Right lobe of liver (tissue), 6 donors: ENCODE data around the gene A3GALT2. TPM values are rescaled to one million over a fixed set of nuclear protein-coding genes. Genes with fewer than 3 reads are reported as not detected.
A peak's percentile ranks its signal among the peaks of the same experiment; 100 is the strongest.

ENCODE experiments used
- ATAC-seq, 4 donors: fragments of 200-7000 bp; cut with Tn5 transposase; one replicate each; pipeline ENCODE4 v1.9.1; 2020; ENCODE audit warnings: mild to moderate bottlenecking in 4 of 4, moderate library complexity in 4 of 4
- DNase-seq, 3 donors: peaks; one replicate each; pipeline ENCODE4 v3.0.0-alpha.2; 2020
- H3K27ac ChIP-seq, 3 donors: fragments of 200-600 bp; one replicate each; pipeline ENCODE4 v1.8.0; 2022
- H3K27me3 ChIP-seq, 2 donors: fragments of 200-600 bp; one replicate each; pipeline ENCODE4 v1.8.0; 2022
- H3K36me3 ChIP-seq, 4 donors: fragments of 200-600 bp; sonication (generic) in 1 of 4; one replicate each; pipeline versions ENCODE4 v1.5.1 to v1.8.0; 2017 to 2022; ENCODE audit warnings: control low read depth in 1 of 4
- H3K4me1 ChIP-seq, 4 donors: fragments of 200-600 bp; sonication (generic) in 1 of 4; one replicate each; pipeline versions ENCODE4 v1.5.1 to v1.8.0; 2017 to 2022; ENCODE audit warnings: control low read depth in 1 of 4
- H3K4me3 ChIP-seq, 3 donors: fragments of 200-600 bp; one replicate each; pipeline ENCODE4 v1.8.0; 2022
- H3K9me3 ChIP-seq, 4 donors: fragments of 200-600 bp; sonication (generic) in 1 of 4; one replicate each; pipeline versions ENCODE4 v1.5.1 to v1.8.0; 2017 to 2022; ENCODE audit warnings: control low read depth in 1 of 4
- POLR2A ChIP-seq: fragments of 450-650 bp; IDR thresholded peaks from one replicate; pipeline ENCODE4 v1.6.1; 2017; ENCODE audit warnings: antibody characterized with exemption, mild to moderate bottlenecking
- WGBS: methylation state at CpG from one replicate; pipeline ENCODE4 v1.1.6; 2018; ENCODE audit warnings: low coverage, low lambda C conversion rate; ENCODE audit not compliant: insufficient coverage; ENCODE audit errors: missing lambda C conversion rate; 5-methylcytosine and 5-hydroxymethylcytosine counted together
- intact Hi-C, 2 donors: fragments of 100-400 bp; cut with DNase I; formaldehyde crosslinking; loops; one replicate each; pipeline versions ENCODE4 v1.11.2 to v1.14.1; 2022
- total RNA-seq, 6 experiments: library from RNA; depleted of rRNA in 2 of 6; stranded (reverse); fragments of >200 nt in 2 of 6; fragmentation: NEBNext Ultra II Directional in 3 of 6; extraction: Animal tissue kit (Norgen Biotek cat#: 25700) in 3 of 6; gene quantifications; one replicate each; pipeline versions ENCODE4 v1.1.0 to v1.2.4, GENCODE V29; 2016 to 2023
- TF ChIP-seq, protein P1 (sequence below), 4 donors: fragments of 200-600 bp in 3 of 4; fragments of 450-650 bp in 1 of 4; IDR thresholded peaks; one replicate each; pipeline versions ENCODE4 v1.5.1 to v1.8.0; 2016 to 2022; ENCODE audit warnings: antibody characterized with exemption in 4 of 4, mild to moderate bottlenecking in 2 of 4
- donor health status: DM: no; HTN: yes; CAD: no.
- donor health status: DM: no; HTN: no; CAD: no.
- donor health status: DM: no; HTN: no; CAD: no.
- donor health status: DM: no; HTN: yes; CAD: no.
- donor health status: DM: no; HTN: yes; CAD: no.

A3GALT2 gene
- total RNA-seq, 6 experiments from 2014 or later: not detected

DNA sequence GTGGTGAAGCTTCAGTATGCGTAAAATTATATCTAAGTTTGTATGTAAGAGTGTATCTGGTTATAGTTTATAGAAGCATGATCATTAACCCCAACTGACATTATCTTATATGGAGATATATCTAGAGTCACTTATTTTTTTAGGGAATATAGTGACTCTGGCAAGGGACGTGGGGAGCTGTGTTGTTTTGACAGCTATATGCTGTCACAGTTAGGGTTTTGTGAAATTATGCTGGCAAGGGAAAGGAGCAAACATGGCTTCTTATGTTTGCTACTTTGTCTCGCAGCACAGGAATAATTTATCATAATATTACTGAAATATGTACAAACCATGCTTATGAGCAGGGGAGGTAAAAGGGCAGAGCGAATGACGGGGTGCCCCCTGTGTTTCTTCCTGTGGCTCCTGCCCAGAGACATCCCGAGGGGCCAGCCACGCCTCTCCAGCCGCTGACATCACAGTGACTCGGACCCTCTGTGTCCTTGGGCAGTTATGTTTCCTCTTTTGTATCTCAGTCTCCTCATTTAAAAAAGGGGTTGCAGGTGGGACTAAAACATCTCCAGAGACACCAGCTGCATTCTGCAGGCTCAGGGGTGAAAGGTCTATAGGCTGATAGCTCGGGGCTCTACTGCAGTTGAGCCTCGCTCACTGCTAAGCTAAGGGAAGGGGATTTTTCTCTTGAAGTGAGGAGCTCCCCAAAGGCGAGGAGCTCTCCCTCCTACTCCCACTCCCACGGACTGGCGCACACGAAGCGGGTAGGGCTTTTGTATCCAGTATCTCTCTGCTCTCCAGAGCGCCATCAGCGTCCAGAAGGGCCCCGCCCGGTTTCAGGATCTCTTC, 14.9 kb downstream of the A3GALT2 start:
- no peak for TF ChIP-seq POLR2A
- TF ChIP-seq, protein P1, sequence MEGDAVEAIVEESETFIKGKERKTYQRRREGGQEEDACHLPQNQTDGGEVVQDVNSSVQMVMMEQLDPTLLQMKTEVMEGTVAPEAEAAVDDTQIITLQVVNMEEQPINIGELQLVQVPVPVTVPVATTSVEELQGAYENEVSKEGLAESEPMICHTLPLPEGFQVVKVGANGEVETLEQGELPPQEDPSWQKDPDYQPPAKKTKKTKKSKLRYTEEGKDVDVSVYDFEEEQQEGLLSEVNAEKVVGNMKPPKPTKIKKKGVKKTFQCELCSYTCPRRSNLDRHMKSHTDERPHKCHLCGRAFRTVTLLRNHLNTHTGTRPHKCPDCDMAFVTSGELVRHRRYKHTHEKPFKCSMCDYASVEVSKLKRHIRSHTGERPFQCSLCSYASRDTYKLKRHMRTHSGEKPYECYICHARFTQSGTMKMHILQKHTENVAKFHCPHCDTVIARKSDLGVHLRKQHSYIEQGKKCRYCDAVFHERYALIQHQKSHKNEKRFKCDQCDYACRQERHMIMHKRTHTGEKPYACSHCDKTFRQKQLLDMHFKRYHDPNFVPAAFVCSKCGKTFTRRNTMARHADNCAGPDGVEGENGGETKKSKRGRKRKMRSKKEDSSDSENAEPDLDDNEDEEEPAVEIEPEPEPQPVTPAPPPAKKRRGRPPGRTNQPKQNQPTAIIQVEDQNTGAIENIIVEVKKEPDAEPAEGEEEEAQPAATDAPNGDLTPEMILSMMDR (IDR thresholded peaks at IDR 0.05): no peak
- intact Hi-C loops: no loop called here
- 75% methylated on average over 11 of the region's 20 CpGs for WGBS
- DNase-seq (no peak), ATAC-seq (no peak)
- Histone ChIP-seq H3K27ac (no peak overlapping the region), H3K36me3 (no peaks in the 10 kb centered on the region), H3K27me3 (no peaks in the 10 kb centered on the region), H3K4me1 (peaks cover 0 to 10% (median 0%) of the 10 kb centered on the region in 4 donors), H3K4me3 (peak overlapping the region in 1 of 3 donors; percentile 29), H3K9me3 (no peaks in the 10 kb centered on the region)

DNA sequence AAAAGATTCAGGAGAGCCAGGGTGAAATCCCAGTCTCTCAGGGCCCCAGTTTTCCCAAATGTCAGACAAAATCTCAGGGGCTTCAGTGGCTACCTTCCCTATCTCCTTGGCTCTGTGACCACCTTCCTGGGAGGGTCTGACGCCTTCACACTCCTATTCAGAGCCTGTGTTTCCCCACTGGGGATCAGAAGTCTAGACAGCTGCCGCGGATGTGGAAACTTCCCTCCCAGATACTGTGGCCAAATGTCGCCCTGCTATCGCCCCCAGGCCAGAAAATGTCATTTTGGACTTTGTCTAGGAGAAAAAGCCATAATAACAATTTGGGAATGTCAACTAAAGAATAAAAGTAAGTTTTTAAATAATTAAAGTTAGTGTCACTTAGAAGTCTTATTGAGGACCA, 15.9 kb downstream of the A3GALT2 start:
- TF ChIP-seq POLR2A: no peak
- TF ChIP-seq, protein P1 (IDR thresholded peaks at IDR 0.05): no peak
- H3K36me3 ChIP-seq: no peaks in the 10 kb centered on the region
- ATAC-seq (no peak), DNase-seq (no peak)
- no peaks in the 10 kb centered on the region for H3K9me3 ChIP-seq
- no peaks in the 10 kb centered on the region for H3K27me3 ChIP-seq
- H3K4me1 ChIP-seq: peaks cover 0 to 17% (median 0%) of the 10 kb centered on the region in 4 donors
- intact Hi-C loops: no loop called here
- no peak overlapping the region for H3K4me3 ChIP-seq
- WGBS: 81% methylated on average over 3 of the region's 5 CpGs
- no peak overlapping the region for H3K27ac ChIP-seq

DNA sequence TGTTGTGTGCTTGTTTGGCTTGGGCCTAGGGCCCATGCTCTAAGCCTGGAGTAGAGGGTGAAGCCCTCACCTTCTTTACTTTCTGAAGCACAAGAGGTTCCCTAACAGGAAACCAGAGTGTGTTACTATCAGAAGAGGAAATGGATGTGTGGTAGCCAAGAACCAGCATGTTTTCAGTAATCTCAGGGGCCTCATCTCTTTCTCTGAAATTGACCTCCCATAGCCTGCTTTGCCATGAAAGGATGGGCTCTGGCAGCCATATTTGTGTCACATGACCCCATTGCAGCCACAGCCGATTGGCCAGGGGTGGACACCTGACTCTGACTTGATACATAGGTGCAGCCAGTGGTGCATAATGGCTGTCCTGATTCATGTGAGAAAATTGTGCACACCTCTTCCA, 18.6 kb downstream of the A3GALT2 start:
- Histone ChIP-seq H3K27ac (no peak overlapping the region), H3K9me3 (no peaks in the 10 kb centered on the region), H3K4me3 (no peak overlapping the region), H3K36me3 (peaks cover 0 to 7% (median 0%) of the 10 kb centered on the region in 4 donors), H3K4me1 (peaks cover 0 to 28% (median 0%) of the 10 kb centered on the region in 4 donors), H3K27me3 (no peaks in the 10 kb centered on the region)
- intact Hi-C loops: no loop called here
- ATAC-seq: peak in 1 of 4 donors; percentile 12
- TF ChIP-seq POLR2A: no peak
- TF ChIP-seq, protein P1 (IDR thresholded peaks at IDR 0.05): no peak
- WGBS: 71% methylated on average over 1 of the region's 1 CpG
- DNase-seq: peak in 1 of 3 donors; percentile 29

DNA sequence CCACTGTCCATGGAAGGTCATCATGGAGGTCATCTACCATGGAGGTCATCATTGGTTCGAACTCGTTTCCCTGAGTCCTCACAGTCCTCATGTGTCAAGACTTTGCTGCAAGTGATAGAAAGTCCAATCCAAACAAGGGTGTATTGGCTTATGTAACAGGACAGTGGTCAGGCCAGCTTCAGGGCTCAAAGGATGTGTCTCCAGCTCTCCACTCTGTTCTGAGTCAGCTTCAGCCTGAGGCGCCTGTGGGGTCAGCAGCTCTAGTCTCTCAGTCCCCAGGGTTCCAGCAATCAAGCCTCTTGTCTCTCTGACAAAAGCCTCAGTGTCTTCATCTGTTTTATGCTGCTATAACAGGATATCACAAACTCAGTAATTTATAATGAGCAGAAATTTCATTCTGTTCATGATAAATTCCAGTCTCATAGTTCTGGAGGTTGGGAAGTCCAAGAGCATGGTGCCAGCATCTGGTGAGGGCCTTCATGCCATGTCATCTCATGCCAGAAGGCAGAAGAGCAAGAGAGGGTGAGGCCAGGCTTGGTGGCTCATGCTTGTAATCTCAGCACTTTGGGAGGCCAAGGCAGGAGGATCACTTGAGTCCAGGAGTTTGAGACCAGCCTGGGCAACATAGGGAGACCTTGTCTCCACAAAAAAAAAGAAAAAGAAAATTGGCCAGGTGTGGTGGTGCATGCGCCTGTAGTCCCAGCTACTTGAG, 19.5 kb downstream of the A3GALT2 start:
- 44% methylated on average over 2 of the region's 4 CpGs for WGBS
- peaks cover 0 to 7% (median 0%) of the 10 kb centered on the region in 4 donors for H3K36me3 ChIP-seq
- ATAC-seq: peak in 1 of 4 donors; percentile 65
- TF ChIP-seq, protein P1 (IDR thresholded peaks at IDR 0.05): no peak
- TF ChIP-seq POLR2A: no peak
- intact Hi-C loops: no loop called here
- H3K9me3 ChIP-seq: no peaks in the 10 kb centered on the region
- H3K27me3 ChIP-seq: no peaks in the 10 kb centered on the region
- peak overlapping the region in 1 of 3 donors; percentile 27 for H3K27ac ChIP-seq
- no peak overlapping the region for H3K4me3 ChIP-seq
- H3K4me1 ChIP-seq: peaks cover 0 to 33% (median 4%) of the 10 kb centered on the region in 4 donors
- DNase-seq: peak in 1 of 3 donors; percentile 49
